DND-41 (cell line): ENCODE data around the gene PIGB.
"Not testable (repeated sequence)": the region's sequence is repeated elsewhere in the genome, so short reads cannot be mapped to it uniquely, and the experiment has no call there.

Experiments used
- ATAC-seq: fragments of 200-7000 bp; cut with Tn5 transposase; 3 replicates; pipeline ENCODE4 v1.9.1; 2021; ENCODE audit warnings: low read depth; ENCODE audit not compliant: insufficient read depth
- DNase-seq: peaks from one replicate; pipeline ENCODE4 v3.0.0-alpha.2; 2020
- H2AFZ ChIP-seq: 2 replicates; pipeline ENCODE4 v1.6.0; 2012; ENCODE audit warnings: low read depth, low read length
- H3K27ac ChIP-seq: 2 replicates; pipeline ENCODE4 v1.5.1; 2012; ENCODE audit warnings: low read length, inconsistent platforms
- H3K27me3 ChIP-seq: fragments of 200-600 bp; sonication (generic); 2 replicates; pipeline ENCODE4 v1.6.0; 2012; ENCODE audit warnings: low read length, mild to moderate bottlenecking, inconsistent platforms; ENCODE audit not compliant: insufficient read depth, poor library complexity
- H3K36me3 ChIP-seq: 2 replicates; pipeline ENCODE4 v1.5.1; 2012; ENCODE audit warnings: low read length, inconsistent platforms; ENCODE audit not compliant: insufficient read depth
- H3K4me1 ChIP-seq: 2 replicates; pipeline ENCODE4 v1.5.1; 2012; ENCODE audit warnings: mild to moderate bottlenecking, low read length; ENCODE audit not compliant: insufficient read depth
- H3K4me2 ChIP-seq: 2 replicates; pipeline ENCODE4 v1.6.0; 2012; ENCODE audit warnings: mild to moderate bottlenecking, moderate library complexity, low read length, inconsistent platforms; ENCODE audit not compliant: insufficient read depth
- H3K4me3 ChIP-seq, 2 experiments: fragments of 200-600 bp in 1 of 2; shearing (Covaris generic) in 1 of 2; 2 replicates each; pipeline ENCODE4 v1.5.1; 2012 to 2016; ENCODE audit warnings: inconsistent platforms in 2 of 2, low read length in 2 of 2, mild to moderate bottlenecking in 2 of 2, low read depth in 1 of 2, moderate library complexity in 1 of 2
- H3K79me2 ChIP-seq: 2 replicates; pipeline ENCODE4 v1.6.0; 2012; ENCODE audit warnings: low read length, inconsistent platforms; ENCODE audit not compliant: insufficient read depth
- H3K9ac ChIP-seq: 2 replicates; pipeline ENCODE4 v1.6.0; 2012; ENCODE audit warnings: low read depth, mild to moderate bottlenecking, inconsistent platforms, low read length, moderate library complexity
- H3K9me3 ChIP-seq: 2 replicates; pipeline ENCODE4 v1.5.1; 2012; ENCODE audit warnings: low read length, moderate library complexity, mild to moderate bottlenecking, inconsistent platforms; ENCODE audit not compliant: insufficient read depth, severe bottlenecking
- H4K20me1 ChIP-seq: 2 replicates; pipeline ENCODE4 v1.6.0; 2012; ENCODE audit warnings: low read length; ENCODE audit not compliant: insufficient read depth
- EZH2 ChIP-seq: IDR thresholded peaks from 3 replicates; pipeline ENCODE4 v1.6.1; 2012; ENCODE audit warnings: borderline replicate concordance, low read depth, mild to moderate bottlenecking, moderate library complexity, low read length, inconsistent platforms; ENCODE audit not compliant: severe bottlenecking
- TF ChIP-seq, protein P1 (sequence below): IDR thresholded peaks from 2 replicates; pipeline ENCODE4 v1.5.1; 2012; ENCODE audit warnings: borderline replicate concordance, low read length, moderate library complexity, mild to moderate bottlenecking; ENCODE audit not compliant: poor library complexity, severe bottlenecking; ENCODE audit errors: extremely low read depth

Gene PIGB

DNA sequence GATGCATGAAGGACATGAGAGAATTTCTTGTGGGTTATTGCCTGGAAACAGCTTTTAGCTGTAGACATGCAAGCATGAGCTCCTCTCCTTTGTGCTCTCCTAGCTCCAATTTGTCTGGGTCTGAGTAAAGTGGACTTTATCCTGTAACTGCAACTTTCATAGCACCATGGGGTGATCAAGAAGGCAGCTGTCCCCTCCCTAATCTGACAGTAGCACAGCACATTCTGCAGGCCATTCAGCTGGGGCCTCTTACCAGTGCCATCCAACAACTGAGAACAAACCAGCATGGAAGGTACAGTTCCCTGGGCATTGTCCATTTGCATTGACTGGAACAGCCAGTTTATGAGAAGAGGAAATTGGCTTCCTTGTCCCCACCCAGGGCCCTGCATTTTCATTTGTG is 21.7 kb upstream of the PIGB start:
- DNase-seq = no peak
- no peak overlapping the region for H3K4me3 ChIP-seq
- H4K20me1 ChIP-seq = no peaks in the 10 kb centered on the region
- H3K4me1 ChIP-seq = no peaks in the 10 kb centered on the region
- TF ChIP-seq, protein P1, sequence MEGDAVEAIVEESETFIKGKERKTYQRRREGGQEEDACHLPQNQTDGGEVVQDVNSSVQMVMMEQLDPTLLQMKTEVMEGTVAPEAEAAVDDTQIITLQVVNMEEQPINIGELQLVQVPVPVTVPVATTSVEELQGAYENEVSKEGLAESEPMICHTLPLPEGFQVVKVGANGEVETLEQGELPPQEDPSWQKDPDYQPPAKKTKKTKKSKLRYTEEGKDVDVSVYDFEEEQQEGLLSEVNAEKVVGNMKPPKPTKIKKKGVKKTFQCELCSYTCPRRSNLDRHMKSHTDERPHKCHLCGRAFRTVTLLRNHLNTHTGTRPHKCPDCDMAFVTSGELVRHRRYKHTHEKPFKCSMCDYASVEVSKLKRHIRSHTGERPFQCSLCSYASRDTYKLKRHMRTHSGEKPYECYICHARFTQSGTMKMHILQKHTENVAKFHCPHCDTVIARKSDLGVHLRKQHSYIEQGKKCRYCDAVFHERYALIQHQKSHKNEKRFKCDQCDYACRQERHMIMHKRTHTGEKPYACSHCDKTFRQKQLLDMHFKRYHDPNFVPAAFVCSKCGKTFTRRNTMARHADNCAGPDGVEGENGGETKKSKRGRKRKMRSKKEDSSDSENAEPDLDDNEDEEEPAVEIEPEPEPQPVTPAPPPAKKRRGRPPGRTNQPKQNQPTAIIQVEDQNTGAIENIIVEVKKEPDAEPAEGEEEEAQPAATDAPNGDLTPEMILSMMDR = no peak
- no peak for TF ChIP-seq EZH2
- no peaks in the 10 kb centered on the region for H3K79me2 ChIP-seq
- H3K4me2 ChIP-seq = no peak overlapping the region
- H3K36me3 ChIP-seq = no peaks in the 10 kb centered on the region
- ATAC-seq = no peak
- no peak overlapping the region for H2AFZ ChIP-seq
- H3K9ac ChIP-seq = no peak overlapping the region
- no peaks in the 10 kb centered on the region for H3K27me3 ChIP-seq
- H3K9me3 ChIP-seq = no peaks in the 10 kb centered on the region
- no peak overlapping the region for H3K27ac ChIP-seq

DNA sequence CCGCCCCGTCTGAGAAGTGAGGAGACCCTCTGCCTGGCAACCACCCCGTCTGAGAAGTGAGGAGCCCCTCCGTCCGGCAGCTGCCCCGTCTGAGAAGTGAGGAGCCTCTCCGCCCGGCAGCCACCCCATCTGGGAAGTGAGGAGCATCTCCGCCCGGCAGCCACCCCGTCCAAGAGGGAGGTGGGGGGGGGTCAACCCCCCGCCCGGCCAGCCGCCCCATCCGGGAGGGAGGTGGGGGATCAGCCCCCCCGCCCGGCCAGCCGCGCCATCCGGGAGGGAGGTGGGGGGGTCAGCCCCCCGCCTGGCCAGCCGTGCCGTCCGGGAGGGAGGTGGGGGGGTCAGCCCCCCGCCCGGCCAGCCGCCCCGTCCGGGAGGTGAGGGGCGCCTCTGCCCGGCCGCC is 16.2 kb upstream of the PIGB start:
- H3K27me3 ChIP-seq = not testable (repeated sequence)

DNA sequence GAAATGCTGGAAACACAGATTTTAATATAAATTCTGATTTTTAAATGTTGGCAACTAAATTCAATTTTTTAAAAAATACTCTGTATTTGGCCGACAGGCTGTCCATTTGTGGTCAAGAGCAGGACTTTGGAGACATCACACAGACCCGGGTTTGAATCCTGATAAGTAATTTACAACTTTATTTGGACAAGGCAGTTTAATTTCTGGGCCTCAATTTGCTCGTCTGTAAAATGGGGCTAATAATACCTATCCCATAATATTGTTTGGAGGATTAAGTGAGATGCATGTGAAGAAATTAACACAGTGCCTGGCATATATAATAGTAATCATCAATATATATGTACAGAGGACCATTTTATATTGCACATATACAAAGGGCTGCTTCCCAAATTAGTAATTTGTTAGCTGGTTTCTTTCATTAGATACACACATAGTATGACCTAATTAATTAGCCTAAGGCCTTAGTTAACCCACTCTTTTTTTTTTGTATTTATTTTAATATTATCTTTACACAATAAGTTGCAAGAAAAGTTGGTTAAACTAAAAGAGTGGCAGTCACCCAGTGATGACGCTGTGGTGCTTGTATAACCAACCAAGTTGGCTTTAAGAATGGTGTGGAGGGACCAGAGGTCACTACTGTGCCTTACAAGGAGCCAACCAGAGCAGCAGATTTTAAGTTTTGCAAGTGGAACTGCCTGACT is 665 bp downstream of the PIGB start:
- no peaks in the 10 kb centered on the region for H3K27me3 ChIP-seq
- H3K9ac ChIP-seq = peak overlapping the region; percentile 87
- H3K36me3 ChIP-seq = peaks cover 4% of the 10 kb centered on the region; the same call in 1 of the 2 replicates
- peak overlapping the region; percentile 67 for H3K4me2 ChIP-seq
- H3K9me3 ChIP-seq = no peaks in the 10 kb centered on the region
- H2AFZ ChIP-seq = peak overlapping the region; percentile 99
- DNase-seq = no peak
- H3K79me2 ChIP-seq = peaks cover 60% of the 10 kb centered on the region
- TF ChIP-seq, protein P1 = no peak
- no peak for TF ChIP-seq EZH2
- peak overlapping the region; percentile 99 for H3K27ac ChIP-seq
- peaks cover 41% of the 10 kb centered on the region for H3K4me1 ChIP-seq
- H3K4me3 ChIP-seq = peak overlapping the region; percentile 79 to 90
- H4K20me1 ChIP-seq = no peaks in the 10 kb centered on the region
- no peak for ATAC-seq

More for the DNA sequence above, 16.2 kb upstream of the PIGB start:
- not testable (repeated sequence) for DNase-seq, H3K79me2 ChIP-seq, H3K4me3 ChIP-seq, H4K20me1 ChIP-seq, ATAC-seq, H3K4me1 ChIP-seq, H3K4me2 ChIP-seq, H3K36me3 ChIP-seq, H3K9ac ChIP-seq, H2AFZ ChIP-seq, H3K27ac ChIP-seq, H3K9me3 ChIP-seq

DNA sequence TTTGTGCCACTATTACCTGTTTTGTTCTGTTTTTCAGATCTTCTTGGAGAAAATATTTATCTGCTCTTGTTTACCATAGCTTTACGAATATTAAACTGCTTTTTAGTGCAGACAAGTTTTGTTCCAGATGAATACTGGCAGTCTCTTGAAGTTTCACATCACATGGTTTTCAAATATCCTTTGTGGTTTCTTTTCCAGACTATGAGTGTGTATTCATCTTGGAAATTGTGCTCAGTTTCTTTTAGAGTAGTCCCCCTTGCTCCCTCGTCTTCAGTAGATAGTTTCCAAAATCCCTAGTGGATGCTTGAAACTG is 1.2 kb downstream of the PIGB start:
- H3K79me2 ChIP-seq = peaks cover 59% of the 10 kb centered on the region
- H3K4me3 ChIP-seq = peak overlapping the region; percentile 79 to 90; a peak in 3 of 4 replicates
- TF ChIP-seq, protein P1 = no peak
- no peak for TF ChIP-seq EZH2

More for the DNA sequence above, 1.2 kb downstream of the PIGB start:
- Histone ChIP-seq H3K27me3 (no peaks in the 10 kb centered on the region), H3K36me3 (peaks cover 4% of the 10 kb centered on the region; the same call in 1 of the 2 replicates), H3K9me3 (no peaks in the 10 kb centered on the region), H2AFZ (peak overlapping the region; percentile 99; the same call in 1 of the 2 replicates), H3K4me1 (peaks cover 41% of the 10 kb centered on the region), H3K4me2 (peak overlapping the region; percentile 67), H3K9ac (peak overlapping the region; percentile 87), H3K27ac (peak overlapping the region; percentile 52), H4K20me1 (no peaks in the 10 kb centered on the region)
- no peak for DNase-seq
- ATAC-seq = no peak
